ENCODE results near the gene GPHN.
"Not testable (repeated sequence)": the region's sequence is repeated elsewhere in the genome, so short reads cannot be mapped to it uniquely, and the experiment has no call there.

DNA sequence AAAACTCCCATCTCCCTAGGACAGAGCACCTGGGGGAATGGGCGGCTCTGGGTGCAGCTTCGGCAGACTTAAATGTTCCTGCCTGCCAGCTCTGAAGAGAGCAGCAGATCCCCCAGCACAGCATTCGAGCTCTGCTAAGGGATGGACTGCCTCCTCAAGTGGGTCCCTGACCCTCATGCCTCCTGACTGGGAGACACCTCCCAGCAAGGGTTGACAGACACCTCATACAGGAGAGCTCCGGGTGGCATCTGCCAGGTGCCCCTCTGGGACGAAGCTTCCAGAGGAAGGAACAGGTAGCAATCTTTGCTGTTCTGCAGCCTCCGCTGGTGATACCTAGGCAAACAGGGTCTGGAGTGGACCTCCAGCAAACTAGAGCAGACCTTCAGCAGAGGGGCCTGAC, 79.8 kb downstream of the GPHN start:
- TF ChIP-seq POLR2A (IDR thresholded peaks at IDR 0.05; ENCODE audit: low read depth, low read length); POLR2AphosphoS5 (IDR thresholded peaks at IDR 0.05; ENCODE audit: low read depth, low read length); TAF1 (IDR thresholded peaks at IDR 0.05; ENCODE audit: borderline replicate concordance, low read depth, low read length): not testable (repeated sequence)
